A549 (cell line): ENCODE results near the gene SLC16A10. TPM values are rescaled to one million over a fixed set of nuclear protein-coding genes. Genes with fewer than 3 reads are reported as not detected.
A peak's percentile ranks its signal among the peaks of the same experiment; 100 is the strongest.

Experiments
- ATAC-seq, 2 experiments: fragments of 200-7000 bp in 1 of 2; fragments of >200 bp in 1 of 2; cut with Nextera tagmentation in 1 of 2; cut with Tn5 transposase in 1 of 2; 3 replicates each; pipeline versions ENCODE4 v1.8.0 to v1.9.1; 2018 to 2020; ENCODE audit warnings: mild to moderate bottlenecking in 1 of 2, moderate library complexity in 1 of 2
- CTCF ChIA-PET: fragments of 300-600 bp; sonication (Branson Sonifier 250); formaldehyde crosslinking; extraction: SDS; loops from one replicate; lab custom pipeline; 2021; ENCODE audit warnings: antibody characterized with exemption, inconsistent platforms; lab: Yijun Ruan, JAX
- POLR2A ChIA-PET: fragments of 350-600 bp; formaldehyde crosslinking; extraction: SDS; loops from one replicate; lab custom pipeline; 2021; ENCODE audit warnings: antibody characterized with exemption, inconsistent platforms; lab: Yijun Ruan, JAX
- DNase-seq, 2 experiments: peaks; one replicate each; pipeline versions ENCODE4 v3.0.0 to v3.0.0-alpha.2; 2011 to 2016; ENCODE audit warnings: low read depth in 1 of 2, low spot score in 1 of 2
- FAIRE-seq: peaks from 2 replicates; lab custom pipeline; 2011; peaks lifted over from hg19 to GRCh38; lab: Jason Lieb, UNC
- H3K27ac ChIP-seq, 2 experiments: fragments of >200 bp; sonication (Bioruptor Twin); formaldehyde crosslinking; 3 replicates each; pipeline ENCODE4 v1.5.1; 2016 to 2017
- H3K4me1 ChIP-seq: fragments of >200 bp; sonication (Bioruptor Twin); formaldehyde crosslinking; 3 replicates; pipeline ENCODE4 v1.6.1; 2016
- H3K4me2 ChIP-seq: fragments of >200 bp; sonication (Bioruptor Twin); formaldehyde crosslinking; 3 replicates; pipeline ENCODE4 v1.6.1; 2016
- H3K4me3 ChIP-seq: fragments of >200 bp; sonication (Bioruptor Twin); formaldehyde crosslinking; 3 replicates; pipeline ENCODE4 v1.5.1; 2016
- H3K9me3 ChIP-seq: fragments of >200 bp; sonication (Bioruptor Twin); formaldehyde crosslinking; 3 replicates; pipeline ENCODE4 v1.6.1; 2016
- CBX8 ChIP-seq: fragments of 200-600 bp; sonication (generic); IDR thresholded peaks from 2 replicates; pipeline ENCODE4 v1.6.1; 2016
- CHD2 ChIP-seq: fragments of 150-350 bp; IDR thresholded peaks from 2 replicates; pipeline ENCODE4 v1.6.1; 2014; ENCODE audit warnings: low read length; ENCODE audit not compliant: partially characterized antibody
- CHD4 ChIP-seq: fragments of 200-600 bp; sonication (generic); IDR thresholded peaks from 2 replicates; pipeline ENCODE4 v1.6.1; 2016; ENCODE audit warnings: antibody characterized with exemption, mild to moderate bottlenecking, borderline replicate concordance
- EP300 ChIP-seq, 2 experiments: fragments of >200 bp; sonication (Bioruptor Twin); formaldehyde crosslinking; IDR thresholded peaks; 2 replicates in 1 of 2; 3 replicates in 1 of 2; pipeline ENCODE4 v1.6.1; 2016 to 2017
- FOSL2 ChIP-seq, 2 experiments: fragments of 450-650 bp in 1 of 2; fragments of >200 bp in 1 of 2; sonication (Bioruptor Twin) in 1 of 2; formaldehyde crosslinking; IDR thresholded peaks; 2 replicates each; pipeline versions ENCODE4 v1.5.0 to v1.6.1; 2016 to 2020; ENCODE audit warnings: mild to moderate bottlenecking in 1 of 2, moderate library complexity in 1 of 2
- HOXB5 ChIP-seq: fragments of 250-450 bp; sonication (Bioruptor Pico); IDR thresholded peaks from 2 replicates; pipeline ENCODE4 v1.5.0; 2020; ENCODE audit warnings: mild to moderate bottlenecking, moderate library complexity
- KDM5A ChIP-seq: fragments of 200-600 bp; sonication (generic); IDR thresholded peaks from 2 replicates; pipeline ENCODE4 v1.6.1; 2016; ENCODE audit warnings: antibody characterized with exemption, mild to moderate bottlenecking
- MAZ ChIP-seq: fragments of 150-350 bp; IDR thresholded peaks from 2 replicates; pipeline ENCODE4 v1.6.1; 2014; ENCODE audit warnings: antibody characterized with exemption, low read depth, low read length, borderline replicate concordance
- MYC ChIP-seq: IDR thresholded peaks from 2 replicates; pipeline ENCODE4 v1.6.1; 2012; ENCODE audit warnings: mild to moderate bottlenecking, inconsistent platforms, low read length, improper control_type of control experiment, borderline replicate concordance
- NPAS2 ChIP-seq: fragments of 250-450 bp; sonication (Bioruptor Pico); IDR thresholded peaks from 2 replicates; pipeline ENCODE4 v1.8.0; 2022; ENCODE audit warnings: mild to moderate bottlenecking, moderate library complexity, borderline replicate concordance
- POLR2A ChIP-seq: IDR thresholded peaks from 2 replicates; pipeline ENCODE4 v1.6.1; 2012; ENCODE audit warnings: mild to moderate bottlenecking, low read length
- RAD21 ChIP-seq, 2 experiments: fragments of >200 bp in 1 of 2; sonication (Bioruptor Twin) in 1 of 2; formaldehyde crosslinking in 1 of 2; IDR thresholded peaks in 1 of 2; conservative IDR thresholded peaks in 1 of 2; 2 replicates in 1 of 2; 3 replicates in 1 of 2; pipeline ENCODE4 v1.6.1; 2012 to 2018; ENCODE audit warnings: inconsistent platforms in 1 of 2
- RNF2 ChIP-seq: fragments of 200-600 bp; sonication (generic); IDR thresholded peaks from 2 replicates; pipeline ENCODE4 v1.6.1; 2016; ENCODE audit warnings: low read depth, mild to moderate bottlenecking, antibody characterized with exemption, moderate library complexity, borderline replicate concordance
- TFCP2L1 ChIP-seq: fragments of 250-450 bp; sonication (Bioruptor Pico); IDR thresholded peaks from 2 replicates; pipeline ENCODE4 v1.5.0; 2021; ENCODE audit warnings: mild to moderate bottlenecking
- TP53 ChIP-seq: fragments of 250-450 bp; sonication (Bioruptor Pico); IDR thresholded peaks from 2 replicates; pipeline ENCODE4 v1.5.0; 2021; ENCODE audit warnings: mild to moderate bottlenecking, moderate library complexity
- ZNF302 ChIP-seq: fragments of 250-450 bp; sonication (Bioruptor Pico); IDR thresholded peaks from 2 replicates; pipeline ENCODE4 v1.9.0; 2021; ENCODE audit warnings: inconsistent platforms, mild to moderate bottlenecking, moderate library complexity
- WGBS: methylation state at CpG from one replicate; pipeline ENCODE4 v1.1.6; 2017; ENCODE audit errors: missing lambda C conversion rate; 5-methylcytosine and 5-hydroxymethylcytosine counted together
- polyA plus RNA-seq, 4 experiments: library from polyadenylated mRNA; depleted of rRNA in 3 of 4; stranded (reverse); fragments of >200 nt; fragmentation: RNase III in 1 of 4; extraction: RNeasy Plus Mini Kit Qiagen cat#74134 plus additional on column Dnase treatment in 1 of 4; gene quantifications; 2 replicates in 3 of 4; 3 replicates in 1 of 4; pipeline ENCODE4 v1.2.3, GENCODE V29; 2011 to 2017
- TF ChIP-seq, protein P1 (sequence below): fragments of 250-450 bp; sonication (Bioruptor Pico); IDR thresholded peaks from 2 replicates; pipeline ENCODE4 v1.5.0; 2021; ENCODE audit warnings: mild to moderate bottlenecking, moderate library complexity, borderline replicate concordance
- TF ChIP-seq, protein P2 (sequence below): IDR thresholded peaks from 2 replicates; pipeline ENCODE4 v1.6.1; 2012
- TF ChIP-seq, protein P3 (sequence below): IDR thresholded peaks from 2 replicates; pipeline ENCODE4 v1.6.1; 2012
- TF ChIP-seq, protein P4 (sequence below): fragments of 450-650 bp; IDR thresholded peaks from 2 replicates; pipeline ENCODE4 v1.6.1; 2014; ENCODE audit warnings: antibody characterized with exemption
- TF ChIP-seq, protein P5 (sequence below): fragments of 250-450 bp; sonication (Bioruptor Pico); IDR thresholded peaks from 2 replicates; pipeline ENCODE4 v1.5.0; 2020; ENCODE audit warnings: low read depth, mild to moderate bottlenecking, moderate library complexity

SLC16A10 gene
- polyA plus RNA-seq, 2 of the 4 experiments (the other 2 are of a cell fraction), result 0.27 to 1.00 TPM

DNA sequence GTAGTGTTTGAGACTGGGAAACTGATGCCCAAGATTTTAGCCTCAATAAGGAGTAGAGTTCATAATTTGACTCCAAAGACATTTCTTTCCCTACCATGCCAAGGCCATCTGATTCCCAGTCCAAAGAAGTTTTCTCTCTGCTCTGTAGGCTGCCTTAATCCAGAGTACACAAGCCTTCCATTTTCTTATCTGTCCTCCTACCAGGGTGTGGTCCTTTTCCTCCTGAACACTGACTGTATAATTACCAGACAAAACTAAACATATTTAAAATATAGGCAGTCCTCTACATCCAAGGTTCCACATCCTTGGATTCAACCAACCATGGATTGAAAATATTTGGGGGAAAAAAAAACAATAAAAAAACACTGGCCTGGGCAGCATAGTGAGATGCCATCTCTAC, 108.4 kb downstream of the SLC16A10 start (continued):
- TF ChIP-seq, protein P1, sequence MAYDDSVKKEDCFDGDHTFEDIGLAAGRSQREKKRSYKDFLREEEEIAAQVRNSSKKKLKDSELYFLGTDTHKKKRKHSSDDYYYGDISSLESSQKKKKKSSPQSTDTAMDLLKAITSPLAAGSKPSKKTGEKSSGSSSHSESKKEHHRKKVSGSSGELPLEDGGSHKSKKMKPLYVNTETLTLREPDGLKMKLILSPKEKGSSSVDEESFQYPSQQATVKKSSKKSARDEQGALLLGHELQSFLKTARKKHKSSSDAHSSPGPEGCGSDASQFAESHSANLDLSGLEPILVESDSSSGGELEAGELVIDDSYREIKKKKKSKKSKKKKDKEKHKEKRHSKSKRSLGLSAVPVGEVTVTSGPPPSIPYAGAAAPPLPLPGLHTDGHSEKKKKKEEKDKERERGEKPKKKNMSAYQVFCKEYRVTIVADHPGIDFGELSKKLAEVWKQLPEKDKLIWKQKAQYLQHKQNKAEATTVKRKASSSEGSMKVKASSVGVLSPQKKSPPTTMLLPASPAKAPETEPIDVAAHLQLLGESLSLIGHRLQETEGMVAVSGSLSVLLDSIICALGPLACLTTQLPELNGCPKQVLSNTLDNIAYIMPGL (CRISPR knock-in tag), result no peak
- TF ChIP-seq, protein P2, sequence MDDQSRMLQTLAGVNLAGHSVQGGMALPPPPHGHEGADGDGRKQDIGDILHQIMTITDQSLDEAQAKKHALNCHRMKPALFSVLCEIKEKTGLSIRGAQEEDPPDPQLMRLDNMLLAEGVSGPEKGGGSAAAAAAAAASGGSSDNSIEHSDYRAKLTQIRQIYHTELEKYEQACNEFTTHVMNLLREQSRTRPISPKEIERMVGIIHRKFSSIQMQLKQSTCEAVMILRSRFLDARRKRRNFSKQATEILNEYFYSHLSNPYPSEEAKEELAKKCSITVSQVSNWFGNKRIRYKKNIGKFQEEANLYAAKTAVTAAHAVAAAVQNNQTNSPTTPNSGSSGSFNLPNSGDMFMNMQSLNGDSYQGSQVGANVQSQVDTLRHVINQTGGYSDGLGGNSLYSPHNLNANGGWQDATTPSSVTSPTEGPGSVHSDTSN, result no peak
- TF ChIP-seq EP300 (IDR thresholded peaks at IDR 0.05) (no peak), POLR2A (no peak), TFCP2L1 (CRISPR knock-in tag) (no peak), ZNF302 (CRISPR knock-in tag) (no peak)

DNA sequence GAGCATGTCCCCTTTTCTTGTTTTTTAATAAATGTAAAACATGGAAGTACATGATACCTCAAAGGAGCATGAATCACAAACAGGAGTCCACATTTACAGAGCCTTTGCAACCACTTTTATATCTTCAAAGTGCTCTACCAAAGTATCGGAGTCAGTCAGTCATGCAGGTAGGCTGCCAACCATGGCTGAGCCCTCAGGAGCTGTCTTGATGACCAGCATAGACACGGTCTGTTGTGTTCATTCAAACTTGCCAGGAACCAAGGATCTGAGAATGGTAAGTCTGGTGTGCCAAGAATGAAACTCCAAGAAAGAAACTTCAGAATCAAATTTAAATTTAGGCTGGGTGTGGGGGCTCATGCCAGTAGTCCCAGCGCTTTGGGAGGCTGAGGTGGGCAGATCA, 111.5 kb downstream of the SLC16A10 start:
- H3K4me1 ChIP-seq, result peaks cover 16% of the 10 kb centered on the region
- no peak overlapping the region for H3K4me3 ChIP-seq
- no peaks in the 10 kb centered on the region for H3K9me3 ChIP-seq
- no peak overlapping the region for H3K27ac ChIP-seq
- ATAC-seq (no peak), FAIRE-seq (no peak), DNase-seq (no peak)
- TF ChIP-seq, protein P3, sequence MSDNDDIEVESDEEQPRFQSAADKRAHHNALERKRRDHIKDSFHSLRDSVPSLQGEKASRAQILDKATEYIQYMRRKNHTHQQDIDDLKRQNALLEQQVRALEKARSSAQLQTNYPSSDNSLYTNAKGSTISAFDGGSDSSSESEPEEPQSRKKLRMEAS, result no peak
- TF ChIP-seq CHD4, result no peak
- POLR2A ChIA-PET, result interaction anchor here (0.7 kb wide), 1 partner anchor 217 kb away, joined by 3 read pairs; the partner anchor contains the start of gene RPF2
- CTCF ChIA-PET, result interaction anchor here (1.2 kb wide), 1 partner anchor 16 kb away, joined by 4 read pairs; no protein-coding TSS in a partner anchor
- 89% methylated on average over 3 of the region's 3 CpGs for WGBS
- H3K4me2 ChIP-seq, result no peak overlapping the region

DNA sequence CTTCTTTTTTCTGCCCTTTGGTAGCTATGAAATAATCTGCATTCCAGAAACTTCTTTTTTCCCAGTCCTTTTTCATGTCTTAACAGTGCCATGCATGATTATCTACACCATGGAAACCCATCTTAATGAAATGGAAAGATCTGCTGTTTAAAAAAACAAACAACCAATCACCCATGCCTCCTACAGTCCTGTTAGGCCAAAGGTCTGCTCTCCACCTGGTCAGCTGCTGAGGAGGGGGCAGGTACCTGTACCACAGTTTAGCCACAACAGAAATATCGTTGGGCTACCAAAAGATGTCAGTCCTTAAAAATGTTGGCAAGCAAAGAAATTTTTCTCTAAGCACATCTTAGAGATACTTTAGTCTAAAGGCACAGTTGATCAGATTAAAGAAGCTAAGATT, 112.6 kb downstream of the SLC16A10 start:
- ChIA-PET CTCF (interaction anchor here (0.7 to 3.0 kb wide), 4 partner anchors 10 to 681 kb away, joined by 3 to 13 read pairs (median 7); no protein-coding TSS in a partner anchor), POLR2A (no interaction called here)
- Histone ChIP-seq H3K4me2 (peak overlapping the region; percentile 85), H3K4me1 (peaks cover 16% of the 10 kb centered on the region), H3K9me3 (no peaks in the 10 kb centered on the region), H3K4me3 (0 out of 3 replicates have a peak overlapping the region, but pooled peaks have one; percentile 10), H3K27ac (peak overlapping the region; percentile 53 to 67)
- no peak for FAIRE-seq
- ATAC-seq, result no peak
- DNase-seq, result no peak
- 0% methylated on average over 1 of the region's 1 CpG for WGBS
- TF ChIP-seq, protein P4, sequence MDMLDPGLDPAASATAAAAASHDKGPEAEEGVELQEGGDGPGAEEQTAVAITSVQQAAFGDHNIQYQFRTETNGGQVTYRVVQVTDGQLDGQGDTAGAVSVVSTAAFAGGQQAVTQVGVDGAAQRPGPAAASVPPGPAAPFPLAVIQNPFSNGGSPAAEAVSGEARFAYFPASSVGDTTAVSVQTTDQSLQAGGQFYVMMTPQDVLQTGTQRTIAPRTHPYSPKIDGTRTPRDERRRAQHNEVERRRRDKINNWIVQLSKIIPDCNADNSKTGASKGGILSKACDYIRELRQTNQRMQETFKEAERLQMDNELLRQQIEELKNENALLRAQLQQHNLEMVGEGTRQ, result no peak
- no peak for TF ChIP-seq MAZ
- no peak for TF ChIP-seq NPAS2 (CRISPR knock-in tag)
- TF ChIP-seq RAD21 (conservative IDR thresholded peaks at IDR 0.05 in 1 of 2, IDR thresholded peaks at IDR 0.05 in 1 of 2), result no peak
- TF ChIP-seq CBX8, result no peak

DNA sequence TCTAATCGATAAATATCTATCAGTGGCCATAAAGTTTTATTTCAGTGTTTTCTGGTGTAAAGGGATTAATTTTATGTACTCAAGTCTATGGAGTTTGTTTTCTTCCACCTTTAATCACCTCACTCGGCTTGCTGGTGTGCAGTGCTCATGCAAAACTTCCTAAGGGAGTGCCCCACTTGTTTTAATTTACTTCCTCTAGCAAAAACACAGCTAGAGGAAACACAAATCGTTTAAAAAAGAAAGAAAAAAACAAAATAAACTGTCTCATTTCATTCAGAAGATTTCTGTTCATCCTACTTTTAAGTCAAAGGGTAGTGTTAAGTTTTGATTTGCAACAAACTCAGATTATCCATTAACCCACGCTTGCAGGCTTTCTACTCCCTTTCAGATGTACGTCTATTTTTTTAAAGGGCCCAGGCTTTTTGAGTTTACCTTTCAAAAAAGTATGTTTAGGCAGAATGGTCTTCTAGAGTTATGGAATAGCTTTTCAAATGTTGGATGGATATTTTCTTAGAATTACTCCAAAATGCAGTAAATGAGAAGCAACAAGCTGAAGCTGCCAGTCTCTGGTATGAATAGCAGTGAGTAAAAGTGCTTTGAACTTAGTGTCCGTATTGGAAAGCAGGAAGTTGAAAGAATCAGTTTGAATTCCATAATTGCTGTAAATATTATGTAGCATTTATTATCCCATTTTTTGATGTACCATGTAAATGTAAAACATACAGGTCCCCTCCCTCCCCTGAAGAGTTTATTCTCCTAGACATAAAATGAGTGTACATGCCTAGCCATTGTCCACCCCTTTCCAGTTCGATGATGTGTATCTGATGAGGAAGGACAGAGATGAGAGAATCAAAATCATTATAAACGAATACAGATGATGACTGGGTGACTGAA, 113.3 kb downstream of the SLC16A10 start:
- 0 out of 3 replicates have a peak overlapping the region, but pooled peaks have one; percentile 10 for H3K4me3 ChIP-seq
- peak overlapping the region; percentile 53 to 67 for H3K27ac ChIP-seq
- ChIA-PET CTCF (interaction anchor here (1.2 to 3.0 kb wide), 3 partner anchors 10 to 143 kb away, joined by 4 to 13 read pairs (median 10); no protein-coding TSS in a partner anchor), POLR2A (no interaction called here)
- H3K4me2 ChIP-seq, result peak overlapping the region; percentile 85
- DNase-seq (no peak), FAIRE-seq (no peak), ATAC-seq (peak in 1 of 2 experiments; percentile 58; a peak in 4 of 6 replicates)
- peaks cover 16% of the 10 kb centered on the region for H3K4me1 ChIP-seq
- no peaks in the 10 kb centered on the region for H3K9me3 ChIP-seq
- WGBS, result 13% methylated on average over 8 of the region's 8 CpGs
- TF ChIP-seq FOSL2 (IDR thresholded peaks at IDR 0.05) (no peak), FOSL2 (CRISPR knock-in tag; IDR thresholded peaks at IDR 0.05) (no peak), KDM5A (no peak), HOXB5 (no peak), RAD21 (conservative IDR thresholded peaks at IDR 0.05 in 1 of 2, IDR thresholded peaks at IDR 0.05 in 1 of 2) (no peak), RNF2 (no peak), POLR2A (no peak), TP53 (no peak), CHD2 (no peak), TFCP2L1 (CRISPR knock-in tag) (no peak), MYC (no peak)
- TF ChIP-seq, protein P4, result no peak
- TF ChIP-seq, protein P5, sequence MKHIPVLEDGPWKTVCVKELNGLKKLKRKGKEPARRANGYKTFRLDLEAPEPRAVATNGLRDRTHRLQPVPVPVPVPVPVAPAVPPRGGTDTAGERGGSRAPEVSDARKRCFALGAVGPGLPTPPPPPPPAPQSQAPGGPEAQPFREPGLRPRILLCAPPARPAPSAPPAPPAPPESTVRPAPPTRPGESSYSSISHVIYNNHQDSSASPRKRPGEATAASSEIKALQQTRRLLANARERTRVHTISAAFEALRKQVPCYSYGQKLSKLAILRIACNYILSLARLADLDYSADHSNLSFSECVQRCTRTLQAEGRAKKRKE (CRISPR knock-in tag), result no peak
